ENCODE data around the gene MACROD1. TPM values are rescaled to one million over a fixed set of nuclear protein-coding genes. Genes with fewer than 3 reads are reported as not detected.

Gene MACROD1
- total and polyA plus RNA-seq, 5 donors from 2014 or later: 5.3 to 12.7 (median 6.5) TPM

DNA sequence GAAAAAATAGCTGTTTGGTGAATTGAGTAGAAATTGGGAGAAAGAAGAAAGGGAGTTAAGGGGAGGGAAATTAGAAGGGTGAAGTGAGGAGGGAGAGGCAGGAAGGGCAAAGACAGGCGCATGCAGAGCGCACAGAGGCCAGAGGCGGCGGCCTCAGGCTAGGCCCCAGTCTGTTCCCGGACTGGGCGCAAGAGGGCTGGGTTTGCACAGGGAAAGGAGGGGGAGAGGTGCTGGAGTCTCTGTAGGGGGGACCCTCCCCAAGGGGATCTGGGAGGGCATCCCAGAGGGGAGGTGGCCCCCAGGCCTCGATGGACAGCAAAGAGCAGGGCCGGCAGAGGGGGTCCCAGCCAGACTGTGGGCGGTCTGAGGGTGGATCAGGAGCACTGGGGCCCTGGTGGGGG is 131.5 kb downstream of the MACROD1 start:
- Mint-ChIP-seq H3K4me1 (peaks cover 0 to 7% (median 2%) of the 10 kb centered on the region in 4 donors), H3K27me3 (peaks cover 39% of the 10 kb centered on the region), H3K36me3 (no peaks in the 10 kb centered on the region), H3K27ac (no peak overlapping the region), H3K9me3 (peaks cover 0 to 4% (median 0%) of the 10 kb centered on the region in 7 donors), H3K4me3 (peak overlapping the region in 1 of 4 donors; percentile 64)
- ATAC-seq (ENCODE audit: low read depth in 2 of 2): no peak
- Histone ChIP-seq H3K9me3 (ENCODE audit: control insufficient read depth in 2 of 2, low read length in 2 of 2) (no peaks in the 10 kb centered on the region), H3K4me1 (ENCODE audit: control insufficient read depth, insufficient read depth, low read length, poor library complexity, severe bottlenecking) (peaks cover 3% of the 10 kb centered on the region), H3K27ac (ENCODE audit: insufficient read depth, low read length, poor library complexity, severe bottlenecking) (no peak overlapping the region), H3K27me3 (ENCODE audit: control insufficient read depth, insufficient read depth, low read length) (no peaks in the 10 kb centered on the region), H3K4me3 (ENCODE audit: low read depth, low read length) (no peak overlapping the region), H3K36me3 (ENCODE audit: control insufficient read depth, insufficient read depth, low read length) (no peaks in the 10 kb centered on the region)
- DNase-seq: no peak

DNA sequence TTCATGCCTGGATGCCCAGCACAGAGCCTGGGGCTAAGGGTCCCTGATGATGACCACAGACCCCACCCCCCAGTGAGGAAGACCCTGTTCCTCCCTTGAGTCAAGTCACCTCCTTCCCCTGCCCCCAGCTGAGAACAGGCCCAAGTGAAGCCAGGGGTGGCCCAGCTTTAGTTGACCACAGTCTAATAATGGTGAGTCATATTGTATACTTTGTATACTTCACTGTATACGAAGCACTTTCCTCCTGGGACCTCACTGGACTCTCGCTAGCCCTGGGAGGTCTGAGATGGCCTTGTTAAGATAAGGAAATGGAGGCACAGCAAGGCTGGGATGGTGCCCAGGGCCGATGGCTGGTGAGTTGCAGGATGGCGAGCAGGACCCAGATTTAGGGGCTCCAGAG is 133.9 kb downstream of the MACROD1 start:
- ATAC-seq (ENCODE audit: low read depth in 2 of 2) (no peak), DNase-seq (no peak)
- H3K27ac ChIP-seq (ENCODE audit: insufficient read depth, low read length, poor library complexity, severe bottlenecking): no peak overlapping the region
- peaks cover 0 to 11% (median 2%) of the 10 kb centered on the region in 4 donors for H3K4me1 Mint-ChIP-seq
- no peaks in the 10 kb centered on the region for H3K36me3 Mint-ChIP-seq
- H3K9me3 Mint-ChIP-seq: peaks cover 0 to 2% (median 0%) of the 10 kb centered on the region in 7 donors
- H3K4me3 ChIP-seq (ENCODE audit: low read depth, low read length): no peak overlapping the region
- H3K27me3 Mint-ChIP-seq: peaks cover 32% of the 10 kb centered on the region
- H3K27ac Mint-ChIP-seq: no peak overlapping the region
- peaks cover 10% of the 10 kb centered on the region for H3K4me1 ChIP-seq (ENCODE audit: control insufficient read depth, insufficient read depth, low read length, poor library complexity, severe bottlenecking)
- H3K36me3 ChIP-seq (ENCODE audit: control insufficient read depth, insufficient read depth, low read length): no peaks in the 10 kb centered on the region
- no peaks in the 10 kb centered on the region for H3K9me3 ChIP-seq (ENCODE audit: control insufficient read depth in 2 of 2, low read length in 2 of 2)
- no peaks in the 10 kb centered on the region for H3K27me3 ChIP-seq (ENCODE audit: control insufficient read depth, insufficient read depth, low read length)
- no peak overlapping the region for H3K4me3 Mint-ChIP-seq

DNA sequence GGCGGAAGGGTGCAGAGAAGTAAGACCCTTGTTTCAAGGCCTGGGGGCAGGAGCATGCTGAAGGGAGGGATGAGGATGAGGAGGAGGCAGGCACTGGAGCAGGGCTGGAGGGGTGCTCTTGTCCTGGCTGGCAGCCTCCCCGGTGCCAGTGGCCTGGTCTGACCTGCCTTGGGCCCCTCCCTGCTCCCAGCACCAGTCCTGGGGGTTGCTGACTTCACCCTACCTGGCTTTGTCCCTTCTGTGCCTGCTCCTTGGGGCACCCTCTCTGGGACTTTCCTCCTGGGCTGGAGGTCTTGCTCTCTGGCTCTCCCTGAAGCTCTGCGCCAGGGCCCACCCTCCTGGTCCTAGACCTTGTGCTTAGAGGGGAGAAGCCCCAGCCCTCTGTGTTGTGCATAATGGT is 134.9 kb downstream of the MACROD1 start:
- Mint-ChIP-seq H3K27me3 (peaks cover 39% of the 10 kb centered on the region), H3K27ac (no peak overlapping the region), H3K4me1 (peaks cover 0 to 13% (median 2%) of the 10 kb centered on the region in 4 donors), H3K4me3 (no peak overlapping the region), H3K9me3 (peaks cover 0 to 2% (median 0%) of the 10 kb centered on the region in 7 donors), H3K36me3 (no peaks in the 10 kb centered on the region)
- DNase-seq (no peak), ATAC-seq (ENCODE audit: low read depth in 2 of 2) (no peak)
- Histone ChIP-seq H3K27ac (ENCODE audit: insufficient read depth, low read length, poor library complexity, severe bottlenecking) (no peak overlapping the region), H3K4me1 (ENCODE audit: control insufficient read depth, insufficient read depth, low read length, poor library complexity, severe bottlenecking) (peaks cover 10% of the 10 kb centered on the region), H3K27me3 (ENCODE audit: control insufficient read depth, insufficient read depth, low read length) (no peaks in the 10 kb centered on the region), H3K4me3 (ENCODE audit: low read depth, low read length) (no peak overlapping the region), H3K9me3 (ENCODE audit: control insufficient read depth in 2 of 2, low read length in 2 of 2) (no peaks in the 10 kb centered on the region), H3K36me3 (ENCODE audit: control insufficient read depth, insufficient read depth, low read length) (no peaks in the 10 kb centered on the region)

DNA sequence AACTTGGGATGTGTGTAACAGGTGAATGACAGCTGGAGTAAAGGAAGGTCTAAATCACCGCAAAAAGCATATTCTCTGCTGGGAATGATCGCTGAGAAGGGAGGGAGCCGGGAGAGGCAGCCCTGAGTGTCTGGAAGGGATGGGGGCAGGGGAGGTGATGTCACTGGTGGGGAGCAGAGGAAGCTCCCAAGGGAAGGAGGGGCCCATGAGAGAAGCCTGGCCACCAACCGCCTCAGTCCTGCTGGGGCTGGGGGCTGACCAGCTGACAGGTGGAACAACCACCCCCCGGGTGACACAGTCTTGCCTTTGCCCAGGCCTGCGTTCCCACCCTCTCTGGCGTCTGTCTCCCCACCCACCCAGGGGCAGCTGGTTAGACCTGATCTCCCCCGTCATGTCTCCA is 136.1 kb downstream of the MACROD1 start:
- Histone ChIP-seq H3K9me3 (ENCODE audit: control insufficient read depth in 2 of 2, low read length in 2 of 2) (no peaks in the 10 kb centered on the region), H3K27me3 (ENCODE audit: control insufficient read depth, insufficient read depth, low read length) (no peaks in the 10 kb centered on the region), H3K36me3 (ENCODE audit: control insufficient read depth, insufficient read depth, low read length) (no peaks in the 10 kb centered on the region), H3K4me1 (ENCODE audit: control insufficient read depth, insufficient read depth, low read length, poor library complexity, severe bottlenecking) (peaks cover 7% of the 10 kb centered on the region), H3K27ac (ENCODE audit: insufficient read depth, low read length, poor library complexity, severe bottlenecking) (no peak overlapping the region), H3K4me3 (ENCODE audit: low read depth, low read length) (no peak overlapping the region)
- Mint-ChIP-seq H3K4me3 (no peak overlapping the region), H3K9me3 (peaks cover 0 to 2% (median 0%) of the 10 kb centered on the region in 7 donors), H3K27me3 (peaks cover 34% of the 10 kb centered on the region), H3K36me3 (no peaks in the 10 kb centered on the region), H3K27ac (no peak overlapping the region), H3K4me1 (peaks cover 0 to 8% (median 0%) of the 10 kb centered on the region in 4 donors)
- DNase-seq: no peak
- ATAC-seq (ENCODE audit: low read depth in 2 of 2): no peak

DNA sequence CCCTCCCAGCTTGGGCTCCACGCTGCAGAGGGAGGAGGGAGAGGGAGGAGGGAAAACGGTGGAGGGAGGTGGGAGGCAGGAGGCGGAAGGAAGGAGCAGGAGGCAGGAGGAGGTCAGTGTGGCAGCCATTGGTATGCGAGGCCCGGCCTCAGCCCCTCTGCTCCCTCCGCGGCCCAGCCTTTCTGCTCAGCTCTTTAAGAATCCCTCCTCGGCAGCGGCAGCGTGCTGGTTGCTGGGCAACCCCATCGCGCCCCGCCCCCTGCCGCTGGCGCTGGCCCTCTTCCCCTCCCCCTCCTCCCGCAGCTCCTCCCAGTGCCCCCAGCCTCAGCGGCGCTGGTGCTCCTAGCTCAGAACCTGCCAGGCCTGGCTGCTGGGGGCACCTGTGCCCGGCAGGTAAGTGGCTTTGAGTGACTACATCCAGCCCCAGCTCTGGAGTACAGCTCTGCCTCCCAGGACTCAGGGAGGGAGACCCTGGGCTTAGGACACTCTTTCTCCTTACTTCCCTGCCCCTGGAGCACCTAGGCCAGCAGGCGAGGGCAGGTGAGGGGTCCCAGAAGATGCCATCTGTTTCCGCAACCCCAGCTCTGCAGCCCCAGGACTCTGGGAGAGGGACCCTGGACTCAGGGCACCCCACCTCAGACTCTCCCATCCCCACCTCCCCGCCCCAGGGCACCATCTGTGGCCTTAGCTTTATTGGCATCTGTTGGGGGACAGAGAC is 137.4 kb downstream of the MACROD1 start:
- no peaks in the 10 kb centered on the region for H3K36me3 Mint-ChIP-seq
- peaks cover 0 to 2% (median 0%) of the 10 kb centered on the region in 7 donors for H3K9me3 Mint-ChIP-seq
- ATAC-seq (ENCODE audit: low read depth in 2 of 2) (no peak), DNase-seq (no peak)
- H3K4me1 ChIP-seq (ENCODE audit: control insufficient read depth, insufficient read depth, low read length, poor library complexity, severe bottlenecking): peaks cover 7% of the 10 kb centered on the region
- no peaks in the 10 kb centered on the region for H3K27me3 ChIP-seq (ENCODE audit: control insufficient read depth, insufficient read depth, low read length)
- no peaks in the 10 kb centered on the region for H3K9me3 ChIP-seq (ENCODE audit: control insufficient read depth in 2 of 2, low read length in 2 of 2)
- H3K4me1 Mint-ChIP-seq: peaks cover 0 to 6% (median 0%) of the 10 kb centered on the region in 4 donors
- H3K27ac Mint-ChIP-seq: no peak overlapping the region
- H3K27me3 Mint-ChIP-seq: peaks cover 23% of the 10 kb centered on the region
- no peak overlapping the region for H3K4me3 ChIP-seq (ENCODE audit: low read depth, low read length)
- no peak overlapping the region for H3K27ac ChIP-seq (ENCODE audit: insufficient read depth, low read length, poor library complexity, severe bottlenecking)
- H3K36me3 ChIP-seq (ENCODE audit: control insufficient read depth, insufficient read depth, low read length): no peaks in the 10 kb centered on the region
- H3K4me3 Mint-ChIP-seq: no peak overlapping the region

DNA sequence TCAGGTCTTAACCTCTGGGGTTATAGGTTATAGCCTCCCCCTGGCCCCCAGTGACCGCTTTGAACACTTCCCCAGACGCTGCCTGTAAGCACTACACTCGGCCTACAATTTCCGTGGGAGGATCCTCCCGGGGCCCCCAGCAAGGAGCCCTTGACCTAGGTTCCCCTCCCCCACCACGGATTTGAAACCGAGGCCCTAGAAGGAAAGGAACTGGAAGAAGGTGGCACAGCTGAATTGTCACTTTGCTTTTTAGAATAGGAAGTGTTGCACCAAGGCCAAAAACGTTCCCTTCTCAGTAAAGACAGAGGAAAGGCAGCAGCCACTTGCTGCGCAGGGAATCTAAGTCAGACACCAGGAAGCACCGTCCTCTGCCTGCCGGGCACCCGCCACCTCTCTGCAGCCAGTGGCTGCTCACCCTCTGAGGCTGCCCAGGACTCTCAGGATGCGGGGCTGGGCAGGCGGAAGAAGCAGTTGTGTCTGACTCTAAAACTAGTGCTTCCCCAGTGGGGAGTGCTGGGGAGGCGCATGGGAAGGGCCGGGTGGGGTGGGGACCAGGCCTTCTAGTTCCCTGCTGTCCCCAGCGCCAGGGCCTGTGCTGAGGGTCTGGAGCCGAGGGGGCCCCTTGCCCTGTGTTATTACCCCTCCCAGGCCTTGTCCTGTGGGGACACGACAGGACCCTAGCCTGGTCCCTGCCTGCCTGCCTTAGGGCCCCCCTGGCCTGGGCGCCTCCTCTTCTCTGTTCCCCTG is 138.1 kb downstream of the MACROD1 start:
- Mint-ChIP-seq H3K27me3 (peaks cover 19% of the 10 kb centered on the region), H3K4me3 (no peak overlapping the region), H3K4me1 (peaks cover 0 to 6% (median 0%) of the 10 kb centered on the region in 4 donors), H3K27ac (no peak overlapping the region), H3K9me3 (peaks cover 0 to 2% (median 0%) of the 10 kb centered on the region in 7 donors), H3K36me3 (no peaks in the 10 kb centered on the region)
- Histone ChIP-seq H3K9me3 (ENCODE audit: control insufficient read depth in 2 of 2, low read length in 2 of 2) (no peaks in the 10 kb centered on the region), H3K27ac (ENCODE audit: insufficient read depth, low read length, poor library complexity, severe bottlenecking) (no peak overlapping the region), H3K4me3 (ENCODE audit: low read depth, low read length) (no peak overlapping the region), H3K4me1 (ENCODE audit: control insufficient read depth, insufficient read depth, low read length, poor library complexity, severe bottlenecking) (peaks cover 7% of the 10 kb centered on the region), H3K36me3 (ENCODE audit: control insufficient read depth, insufficient read depth, low read length) (no peaks in the 10 kb centered on the region), H3K27me3 (ENCODE audit: control insufficient read depth, insufficient read depth, low read length) (no peaks in the 10 kb centered on the region)
- ATAC-seq (ENCODE audit: low read depth in 2 of 2) (no peak), DNase-seq (no peak)

DNA sequence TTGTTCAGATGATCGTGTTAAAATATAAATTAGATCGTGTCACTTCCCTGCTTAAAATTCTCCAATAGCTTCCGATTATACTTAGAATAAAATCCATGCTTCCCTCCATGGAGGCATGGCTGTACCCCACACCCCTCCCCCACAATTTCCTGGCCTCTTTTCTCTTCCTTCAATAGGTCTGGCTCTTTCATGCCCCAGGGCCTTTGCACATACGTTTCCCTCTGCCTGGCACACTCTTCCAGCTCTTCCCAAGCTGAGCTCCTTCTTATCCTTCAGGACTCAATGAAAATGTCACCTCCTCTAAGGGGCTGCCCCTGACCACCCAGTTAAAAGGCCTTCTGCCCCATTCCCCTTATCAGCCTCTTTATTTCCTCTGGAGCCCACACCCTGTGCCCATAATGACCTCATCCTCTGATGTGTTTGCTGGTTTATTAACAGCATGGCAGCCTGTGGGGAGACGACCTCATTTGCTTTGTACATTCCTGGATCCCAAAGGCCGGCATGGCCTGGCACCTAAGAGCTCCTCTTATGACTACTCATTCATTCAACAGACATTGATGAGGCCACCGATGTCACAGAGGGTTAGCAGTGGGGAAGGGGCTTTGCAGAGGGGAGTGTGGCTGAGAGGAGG is 139.2 kb downstream of the MACROD1 start:
- H3K27me3 Mint-ChIP-seq: peaks cover 17% of the 10 kb centered on the region
- DNase-seq (no peak), ATAC-seq (ENCODE audit: low read depth in 2 of 2) (no peak)
- Histone ChIP-seq H3K4me3 (ENCODE audit: low read depth, low read length) (no peak overlapping the region), H3K36me3 (ENCODE audit: control insufficient read depth, insufficient read depth, low read length) (no peaks in the 10 kb centered on the region), H3K27me3 (ENCODE audit: control insufficient read depth, insufficient read depth, low read length) (no peaks in the 10 kb centered on the region), H3K9me3 (ENCODE audit: control insufficient read depth in 2 of 2, low read length in 2 of 2) (no peaks in the 10 kb centered on the region), H3K4me1 (ENCODE audit: control insufficient read depth, insufficient read depth, low read length, poor library complexity, severe bottlenecking) (peaks cover 7% of the 10 kb centered on the region), H3K27ac (ENCODE audit: insufficient read depth, low read length, poor library complexity, severe bottlenecking) (no peak overlapping the region)
- no peaks in the 10 kb centered on the region for H3K36me3 Mint-ChIP-seq
- peak overlapping the region in 1 of 4 donors; percentile 3 for H3K4me3 Mint-ChIP-seq
- no peaks in the 10 kb centered on the region for H3K9me3 Mint-ChIP-seq
- peaks cover 0 to 6% (median 0%) of the 10 kb centered on the region in 4 donors for H3K4me1 Mint-ChIP-seq
- H3K27ac Mint-ChIP-seq: peak overlapping the region in 1 of 3 donors; percentile 46

Measured in CD4-positive, CD25-positive, alpha-beta regulatory T cell (primary cell).